Measurements from ENCODE around the gene PFDN4.

GRCh38 chr20:54256202-54256601, 48.3 kb downstream of the PFDN4 start:
- TF ChIP-seq POLR2A (IDR thresholded peaks at IDR 0.05): no peak
- TF ChIP-seq CTCF (IDR thresholded peaks at IDR 0.05): no peak

All from lower leg skin (tissue), 3 donors.